HL-60 (cell line): ENCODE results near the gene PDE4B.

Source experiments
- DNase-seq, 2 experiments: peaks; one replicate each; pipeline ENCODE4 v3.0.0-alpha.2; 2010 to 2020; ENCODE audit warnings: low read depth in 1 of 2, low spot score in 1 of 2
- H3K27ac ChIP-seq: fragments of 250-450 bp; sonication (Bioruptor Pico); replicated peaks from 2 replicates; pipeline ENCODE4 v1.5.1; 2020; ENCODE audit warnings: mild to moderate bottlenecking, moderate library complexity
- H3K27me3 ChIP-seq: fragments of 250-450 bp; sonication (Bioruptor Pico); 2 replicates; pipeline ENCODE4 v1.5.1; 2021; ENCODE audit warnings: mild to moderate bottlenecking, moderate library complexity; ENCODE audit not compliant: insufficient read depth, poor library complexity, severe bottlenecking
- H3K4me3 ChIP-seq: replicated peaks from 2 replicates; pipeline ENCODE4 v1.5.1; 2011; ENCODE audit warnings: mild to moderate bottlenecking, control low read depth, low read length; ENCODE audit not compliant: insufficient read depth
- GABPA ChIP-seq: IDR thresholded peaks from 2 replicates; pipeline ENCODE4 v1.6.1; 2012; ENCODE audit warnings: low read depth
- POLR2AphosphoS5 ChIP-seq: IDR thresholded peaks from 2 replicates; pipeline ENCODE4 v1.6.1; 2012; ENCODE audit warnings: low read depth
- SPI1 ChIP-seq: IDR thresholded peaks from 2 replicates; pipeline ENCODE4 v1.6.1; 2012; ENCODE audit warnings: low read depth, mild to moderate bottlenecking, borderline replicate concordance
- TF ChIP-seq, protein P1 (sequence below): IDR thresholded peaks from 2 replicates; pipeline ENCODE4 v1.6.1; 2012; ENCODE audit warnings: low read depth; ENCODE audit not compliant: insufficient replicate concordance
- TF ChIP-seq, protein P2 (sequence below): IDR thresholded peaks from one replicate; pipeline ENCODE4 v1.5.1; 2011; ENCODE audit warnings: low read length, control low read depth, inconsistent platforms; ENCODE audit not compliant: insufficient read depth

The PDE4B gene

DNA sequence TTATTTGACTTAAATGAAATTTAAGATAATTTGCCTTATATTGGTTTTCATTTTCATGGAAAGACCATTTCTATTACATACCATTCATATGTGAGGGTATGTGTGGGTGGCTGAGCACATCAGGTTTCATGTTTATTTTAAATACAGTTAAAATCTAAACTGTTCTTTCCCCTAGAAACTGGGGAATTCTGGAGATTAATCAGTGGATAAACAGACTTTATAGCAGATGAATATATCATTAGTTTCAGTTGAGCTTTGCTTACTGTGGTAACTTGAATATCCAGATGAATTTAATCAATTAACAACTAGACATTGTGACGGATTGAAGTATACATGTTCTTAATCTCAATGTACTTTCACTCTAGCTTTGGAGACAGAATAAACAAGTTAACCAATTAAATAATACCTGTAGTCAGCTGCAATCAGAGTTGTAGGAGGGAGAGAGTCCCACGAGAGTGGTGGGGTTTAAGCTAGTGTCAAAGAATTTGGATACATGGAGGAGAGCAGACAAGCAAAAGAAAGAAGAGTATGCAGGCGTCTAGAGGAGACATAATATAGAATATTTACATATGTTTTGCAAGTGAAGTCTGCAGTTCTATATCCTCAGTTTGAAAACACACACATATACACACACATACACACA lies 97.6 kb downstream of the PDE4B start:
- no peak overlapping the region for H3K27ac ChIP-seq
- H3K27me3 ChIP-seq, result no peaks in the 10 kb centered on the region
- TF ChIP-seq, protein P1, sequence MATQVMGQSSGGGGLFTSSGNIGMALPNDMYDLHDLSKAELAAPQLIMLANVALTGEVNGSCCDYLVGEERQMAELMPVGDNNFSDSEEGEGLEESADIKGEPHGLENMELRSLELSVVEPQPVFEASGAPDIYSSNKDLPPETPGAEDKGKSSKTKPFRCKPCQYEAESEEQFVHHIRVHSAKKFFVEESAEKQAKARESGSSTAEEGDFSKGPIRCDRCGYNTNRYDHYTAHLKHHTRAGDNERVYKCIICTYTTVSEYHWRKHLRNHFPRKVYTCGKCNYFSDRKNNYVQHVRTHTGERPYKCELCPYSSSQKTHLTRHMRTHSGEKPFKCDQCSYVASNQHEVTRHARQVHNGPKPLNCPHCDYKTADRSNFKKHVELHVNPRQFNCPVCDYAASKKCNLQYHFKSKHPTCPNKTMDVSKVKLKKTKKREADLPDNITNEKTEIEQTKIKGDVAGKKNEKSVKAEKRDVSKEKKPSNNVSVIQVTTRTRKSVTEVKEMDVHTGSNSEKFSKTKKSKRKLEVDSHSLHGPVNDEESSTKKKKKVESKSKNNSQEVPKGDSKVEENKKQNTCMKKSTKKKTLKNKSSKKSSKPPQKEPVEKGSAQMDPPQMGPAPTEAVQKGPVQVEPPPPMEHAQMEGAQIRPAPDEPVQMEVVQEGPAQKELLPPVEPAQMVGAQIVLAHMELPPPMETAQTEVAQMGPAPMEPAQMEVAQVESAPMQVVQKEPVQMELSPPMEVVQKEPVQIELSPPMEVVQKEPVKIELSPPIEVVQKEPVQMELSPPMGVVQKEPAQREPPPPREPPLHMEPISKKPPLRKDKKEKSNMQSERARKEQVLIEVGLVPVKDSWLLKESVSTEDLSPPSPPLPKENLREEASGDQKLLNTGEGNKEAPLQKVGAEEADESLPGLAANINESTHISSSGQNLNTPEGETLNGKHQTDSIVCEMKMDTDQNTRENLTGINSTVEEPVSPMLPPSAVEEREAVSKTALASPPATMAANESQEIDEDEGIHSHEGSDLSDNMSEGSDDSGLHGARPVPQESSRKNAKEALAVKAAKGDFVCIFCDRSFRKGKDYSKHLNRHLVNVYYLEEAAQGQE, result no peak
- TF ChIP-seq POLR2AphosphoS5 (no peak), SPI1 (no peak), GABPA (no peak)
- TF ChIP-seq, protein P2, sequence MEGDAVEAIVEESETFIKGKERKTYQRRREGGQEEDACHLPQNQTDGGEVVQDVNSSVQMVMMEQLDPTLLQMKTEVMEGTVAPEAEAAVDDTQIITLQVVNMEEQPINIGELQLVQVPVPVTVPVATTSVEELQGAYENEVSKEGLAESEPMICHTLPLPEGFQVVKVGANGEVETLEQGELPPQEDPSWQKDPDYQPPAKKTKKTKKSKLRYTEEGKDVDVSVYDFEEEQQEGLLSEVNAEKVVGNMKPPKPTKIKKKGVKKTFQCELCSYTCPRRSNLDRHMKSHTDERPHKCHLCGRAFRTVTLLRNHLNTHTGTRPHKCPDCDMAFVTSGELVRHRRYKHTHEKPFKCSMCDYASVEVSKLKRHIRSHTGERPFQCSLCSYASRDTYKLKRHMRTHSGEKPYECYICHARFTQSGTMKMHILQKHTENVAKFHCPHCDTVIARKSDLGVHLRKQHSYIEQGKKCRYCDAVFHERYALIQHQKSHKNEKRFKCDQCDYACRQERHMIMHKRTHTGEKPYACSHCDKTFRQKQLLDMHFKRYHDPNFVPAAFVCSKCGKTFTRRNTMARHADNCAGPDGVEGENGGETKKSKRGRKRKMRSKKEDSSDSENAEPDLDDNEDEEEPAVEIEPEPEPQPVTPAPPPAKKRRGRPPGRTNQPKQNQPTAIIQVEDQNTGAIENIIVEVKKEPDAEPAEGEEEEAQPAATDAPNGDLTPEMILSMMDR, result no peak
- H3K4me3 ChIP-seq, result no peak overlapping the region
- DNase-seq, result no peak

DNA sequence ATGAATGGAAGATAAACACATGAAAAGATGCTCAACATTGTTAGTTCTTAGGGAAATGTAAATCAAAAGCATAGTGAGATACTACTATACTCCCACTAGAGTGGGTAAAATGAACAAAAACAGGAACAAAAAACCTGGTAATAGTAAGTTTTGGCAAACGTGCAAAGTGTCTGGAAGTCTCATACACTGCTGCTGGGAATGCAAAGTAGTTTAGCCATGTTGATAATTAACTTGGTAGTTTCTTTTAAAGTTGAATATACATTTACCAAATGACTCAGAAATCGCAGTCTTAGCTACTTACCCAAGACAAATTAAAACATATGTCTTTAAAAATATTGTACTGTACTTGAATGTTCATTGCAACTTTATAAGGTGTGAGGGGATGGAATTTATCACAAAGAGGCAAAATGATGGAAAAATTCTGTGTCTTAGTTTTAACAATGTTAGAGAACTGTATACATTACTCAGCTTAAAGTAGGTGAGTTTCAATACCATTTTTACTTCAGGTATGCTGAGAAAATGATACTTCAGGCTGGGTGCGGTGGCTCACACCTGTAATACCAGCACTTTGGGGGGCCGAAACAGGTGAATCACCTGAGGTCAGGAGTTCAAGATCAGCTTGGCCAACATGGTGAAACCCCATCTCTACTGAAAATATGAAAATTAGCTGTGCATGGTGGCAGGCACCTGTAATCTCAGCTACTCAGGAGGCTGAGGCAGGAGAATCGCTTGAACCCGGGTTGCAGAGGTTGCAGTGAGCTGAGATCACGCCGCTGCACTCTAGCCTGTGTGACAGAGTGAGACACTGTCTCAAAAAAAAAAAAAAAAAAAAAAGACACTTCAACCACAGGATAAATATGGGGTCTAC lies 102.3 kb downstream of the PDE4B start:
- Histone ChIP-seq H3K27ac (no peak overlapping the region), H3K27me3 (no peaks in the 10 kb centered on the region), H3K4me3 (no peak overlapping the region)
- DNase-seq, result no peak
- TF ChIP-seq SPI1 (no peak), GABPA (no peak), POLR2AphosphoS5 (no peak)
- TF ChIP-seq, protein P1, result no peak
- TF ChIP-seq, protein P2, result no peak

DNA sequence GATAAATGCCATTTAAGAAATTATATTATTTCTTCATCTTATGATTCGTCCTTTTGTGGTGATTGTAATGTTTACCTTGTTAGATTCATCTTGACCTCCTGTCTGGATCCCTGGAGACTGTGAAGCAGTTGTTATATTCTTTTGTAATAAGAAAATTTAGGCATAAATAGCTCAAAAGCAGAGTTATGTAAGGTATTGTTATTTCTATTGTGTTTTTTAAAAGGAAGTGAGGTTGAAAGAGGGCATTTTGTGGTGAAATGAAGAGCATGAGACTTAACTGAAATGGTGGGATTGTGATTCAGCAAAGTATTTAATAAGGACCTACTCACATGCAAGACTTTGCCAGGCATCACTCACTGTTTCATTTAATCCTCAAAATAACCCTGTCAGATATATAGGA lies 104.0 kb downstream of the PDE4B start:
- TF ChIP-seq POLR2AphosphoS5 (no peak), GABPA (no peak), SPI1 (no peak)
- TF ChIP-seq, protein P2, result no peak
- TF ChIP-seq, protein P1, result no peak
- H3K4me3 ChIP-seq, result no peak overlapping the region
- H3K27me3 ChIP-seq, result no peaks in the 10 kb centered on the region
- no peak overlapping the region for H3K27ac ChIP-seq
- no peak for DNase-seq
